HEK293 (cell line): Measurements from ENCODE around the gene UBE2V1.

Source experiments
- ATF2 ChIP-seq: fragments of 450-650 bp; formaldehyde crosslinking; IDR thresholded peaks from 2 replicates; pipeline ENCODE4 v1.5.1; 2016; ENCODE audit warnings: missing biosample characterization, missing genetic modification characterization, low read depth
- BCL11A ChIP-seq: fragments of 450-650 bp; formaldehyde crosslinking; IDR thresholded peaks from 2 replicates; pipeline ENCODE4 v1.5.1; 2016; ENCODE audit warnings: low read depth, missing biosample characterization, missing genetic modification characterization
- CTCF ChIP-seq: fragments of 450-650 bp; formaldehyde crosslinking; IDR thresholded peaks from 2 replicates; pipeline ENCODE4 v1.5.1; 2016; ENCODE audit warnings: missing biosample characterization, missing genetic modification characterization
- GLI2 ChIP-seq: fragments of 450-650 bp; formaldehyde crosslinking; IDR thresholded peaks from 2 replicates; pipeline ENCODE4; 2017; ENCODE audit warnings: missing biosample characterization, missing genetic modification characterization, low read depth, borderline replicate concordance
- PBX3 ChIP-seq: sonication (generic); formaldehyde crosslinking; IDR thresholded peaks from 2 replicates; pipeline ENCODE4 v1.8.1; 2022; ENCODE audit warnings: mild to moderate bottlenecking, moderate library complexity, missing genetic modification reagents
- YY1 ChIP-seq: fragments of 450-650 bp; formaldehyde crosslinking; IDR thresholded peaks from 2 replicates; pipeline ENCODE4 v1.5.1; 2018; ENCODE audit warnings: missing biosample characterization, missing genetic modification characterization
- ZBTB21 ChIP-seq: fragments of 450-650 bp; formaldehyde crosslinking; IDR thresholded peaks from 2 replicates; pipeline ENCODE4 v1.5.1; 2017; ENCODE audit warnings: missing biosample characterization, missing genetic modification characterization
- ZNF138 ChIP-seq: fragments of 450-650 bp; formaldehyde crosslinking; IDR thresholded peaks from 2 replicates; pipeline ENCODE4 v1.5.1; 2016; ENCODE audit warnings: missing biosample characterization, missing genetic modification characterization, borderline replicate concordance
- ZNF140 ChIP-seq: fragments of 450-650 bp; formaldehyde crosslinking; IDR thresholded peaks from 2 replicates; pipeline ENCODE4 v1.5.1; 2016; ENCODE audit warnings: missing biosample characterization, missing genetic modification characterization
- ZNF174 ChIP-seq: fragments of 450-650 bp; formaldehyde crosslinking; IDR thresholded peaks from 2 replicates; pipeline ENCODE4 v1.5.0; 2017; ENCODE audit warnings: missing biosample characterization, mild to moderate bottlenecking, missing genetic modification characterization
- ZNF24 ChIP-seq: fragments of 450-650 bp; formaldehyde crosslinking; IDR thresholded peaks from 2 replicates; pipeline ENCODE4 v1.5.1; 2016; ENCODE audit warnings: missing biosample characterization, missing genetic modification characterization
- ZNF311 ChIP-seq: fragments of 450-650 bp; formaldehyde crosslinking; IDR thresholded peaks from 2 replicates; pipeline ENCODE4 v1.5.1; 2017; ENCODE audit warnings: missing biosample characterization, missing genetic modification characterization, borderline replicate concordance

GRCh38 chr20:50099113-50099512 is 13.8 kb downstream of the UBE2V1 start:
- no peak for TF ChIP-seq CTCF (tag by site-specific recombination)
- TF ChIP-seq BCL11A, result no peak
- no peak for TF ChIP-seq ZNF138
- TF ChIP-seq GLI2, result no peak
- no peak for TF ChIP-seq YY1 (tag by site-specific recombination)
- TF ChIP-seq ZNF311, result no peak
- no peak for TF ChIP-seq ZNF140 (tag by site-specific recombination)
- no peak for TF ChIP-seq ZNF174 (tag by site-specific recombination)
- no peak for TF ChIP-seq PBX3 (CRISPR knock-in tag)
- TF ChIP-seq ZNF24 (tag by site-specific recombination), result no peak
- TF ChIP-seq ZBTB21, result no peak
- TF ChIP-seq ATF2 (tag by site-specific recombination), result no peak
